Peyer's patch (tissue), 4 donors: Measurements from ENCODE around the gene DPPA4.

Experiments used
- POLR2A ChIP-seq, 2 donors: fragments of 450-650 bp; IDR thresholded peaks; one replicate each; pipeline ENCODE4 v1.5.1; 2017; ENCODE audit warnings: antibody characterized with exemption in 2 of 2, mild to moderate bottlenecking in 2 of 2, moderate library complexity in 2 of 2
- TF ChIP-seq, protein P1 (sequence below), 6 experiments: fragments of 450-650 bp in 4 of 6; fragments of 200-600 bp in 2 of 6; sonication (generic) in 1 of 6; IDR thresholded peaks; one replicate each; pipeline ENCODE4 v1.5.1; 2017 to 2019; ENCODE audit warnings: antibody characterized with exemption in 6 of 6, mild to moderate bottlenecking in 3 of 6, moderate library complexity in 1 of 6

DNA sequence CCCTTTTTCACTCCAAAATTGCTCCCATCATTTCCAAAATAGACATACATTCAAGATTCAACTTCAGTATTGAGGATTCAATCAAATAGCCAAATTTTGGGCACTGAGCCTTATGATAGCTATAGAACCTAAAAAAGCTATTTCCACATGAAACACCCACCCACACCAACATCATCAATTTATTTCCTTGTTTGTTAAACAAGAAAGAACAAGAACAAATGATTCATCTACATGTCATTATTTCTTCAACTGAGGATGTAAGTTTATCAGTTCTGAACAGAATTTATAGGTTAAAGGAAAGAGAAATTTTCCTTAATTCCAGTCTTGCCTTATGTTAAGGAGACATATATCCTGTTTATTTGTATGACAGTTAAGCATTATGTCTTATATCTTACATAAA lies 53.3 kb downstream of the DPPA4 start:
- TF ChIP-seq, protein P1, sequence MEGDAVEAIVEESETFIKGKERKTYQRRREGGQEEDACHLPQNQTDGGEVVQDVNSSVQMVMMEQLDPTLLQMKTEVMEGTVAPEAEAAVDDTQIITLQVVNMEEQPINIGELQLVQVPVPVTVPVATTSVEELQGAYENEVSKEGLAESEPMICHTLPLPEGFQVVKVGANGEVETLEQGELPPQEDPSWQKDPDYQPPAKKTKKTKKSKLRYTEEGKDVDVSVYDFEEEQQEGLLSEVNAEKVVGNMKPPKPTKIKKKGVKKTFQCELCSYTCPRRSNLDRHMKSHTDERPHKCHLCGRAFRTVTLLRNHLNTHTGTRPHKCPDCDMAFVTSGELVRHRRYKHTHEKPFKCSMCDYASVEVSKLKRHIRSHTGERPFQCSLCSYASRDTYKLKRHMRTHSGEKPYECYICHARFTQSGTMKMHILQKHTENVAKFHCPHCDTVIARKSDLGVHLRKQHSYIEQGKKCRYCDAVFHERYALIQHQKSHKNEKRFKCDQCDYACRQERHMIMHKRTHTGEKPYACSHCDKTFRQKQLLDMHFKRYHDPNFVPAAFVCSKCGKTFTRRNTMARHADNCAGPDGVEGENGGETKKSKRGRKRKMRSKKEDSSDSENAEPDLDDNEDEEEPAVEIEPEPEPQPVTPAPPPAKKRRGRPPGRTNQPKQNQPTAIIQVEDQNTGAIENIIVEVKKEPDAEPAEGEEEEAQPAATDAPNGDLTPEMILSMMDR (IDR thresholded peaks at IDR 0.05) = no peak
- no peak for TF ChIP-seq POLR2A (IDR thresholded peaks at IDR 0.05)
